HG03520 (cell line): ENCODE data around the gene ABHD15.
"Not testable (repeated sequence)": the region's sequence is repeated elsewhere in the genome, so short reads cannot be mapped to it uniquely, and the experiment has no call there.

Experiments
- ATAC-seq: cut with Tn5 transposase; IDR thresholded peaks from one replicate; pipeline ENCODE4 v1.9.1; 2021; ENCODE audit warnings: mild to moderate bottlenecking, moderate library complexity; ENCODE audit not compliant: unreplicated experiment

ABHD15 gene

DNA sequence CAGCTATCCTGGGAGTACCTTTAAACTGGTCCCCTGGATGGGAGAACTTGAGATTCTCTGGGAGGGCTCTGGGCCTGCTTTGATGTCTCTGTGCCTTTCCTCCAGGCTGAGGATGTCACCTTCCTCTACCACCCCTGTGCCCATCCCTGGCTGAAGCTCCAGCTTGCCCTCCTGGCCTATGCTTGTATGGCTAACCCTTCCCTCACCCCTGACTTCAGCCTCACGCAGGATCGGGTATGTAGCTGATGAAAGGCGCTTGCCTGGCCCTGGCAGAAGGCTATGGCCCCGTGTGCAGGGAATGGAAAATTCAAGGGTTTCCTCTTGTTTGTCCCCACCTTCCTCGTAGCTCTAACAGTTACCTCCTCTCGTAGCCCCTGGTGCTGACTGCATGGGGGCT is 4.6 kb upstream of the ABHD15 start:
- no peak for ATAC-seq

GRCh38 chr17:29570521-29570920 is 3.7 kb upstream of the ABHD15 start:
- ATAC-seq, result no peak

- ATAC-seq, result no peak
Measured at GRCh38 chr17:29569245-29569950, 2.6 kb upstream of the ABHD15 start.

GRCh38 chr17:29568331-29569244 is 1.8 kb upstream of the ABHD15 start, which contains the start of gene TP53I13:
TSS of gene TP53I13 (plus strand) at chr17:29568701. CDS start at chr17:29568759, 58 bp downstream.
- peak; percentile 33 for ATAC-seq

DNA sequence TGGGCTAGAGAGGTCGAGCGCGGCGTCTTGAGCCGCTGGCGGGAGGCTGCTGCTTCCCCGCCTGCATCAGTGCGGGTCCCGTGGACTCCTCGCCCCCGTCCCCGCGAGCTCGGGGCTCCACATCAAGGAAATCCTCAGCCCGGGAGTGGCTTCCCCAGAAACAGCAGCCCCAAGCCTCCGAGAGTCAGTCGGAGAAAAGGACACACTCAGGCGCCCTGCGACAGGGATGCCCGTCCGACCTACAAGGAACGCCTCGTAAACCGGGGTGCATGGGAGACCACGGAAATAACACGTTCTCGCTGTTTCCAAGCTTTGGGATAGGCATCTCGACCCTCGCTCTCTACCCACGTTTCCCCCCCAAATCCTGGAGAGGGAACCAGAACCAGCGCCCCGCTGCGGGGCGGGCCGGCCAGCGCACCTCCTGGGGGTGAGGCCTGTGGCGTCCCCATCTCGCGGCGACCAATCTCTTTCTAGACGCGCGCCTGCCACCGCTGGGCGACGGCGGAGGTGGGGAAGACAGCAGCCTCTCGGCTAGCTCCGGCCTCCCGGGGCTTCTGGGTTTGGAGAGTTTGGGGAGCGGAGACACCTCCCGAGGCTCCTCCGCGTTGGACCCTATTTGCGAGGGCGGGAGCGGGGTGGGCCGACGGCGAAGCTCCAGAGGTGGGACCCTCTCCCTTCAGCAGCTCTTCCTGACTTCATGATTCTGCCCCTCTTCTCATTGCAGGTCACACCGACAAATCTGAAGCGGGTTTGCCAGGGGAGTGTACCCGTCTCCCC is 905 bp upstream of the ABHD15 start:
- peak; percentile 44 for ATAC-seq

DNA sequence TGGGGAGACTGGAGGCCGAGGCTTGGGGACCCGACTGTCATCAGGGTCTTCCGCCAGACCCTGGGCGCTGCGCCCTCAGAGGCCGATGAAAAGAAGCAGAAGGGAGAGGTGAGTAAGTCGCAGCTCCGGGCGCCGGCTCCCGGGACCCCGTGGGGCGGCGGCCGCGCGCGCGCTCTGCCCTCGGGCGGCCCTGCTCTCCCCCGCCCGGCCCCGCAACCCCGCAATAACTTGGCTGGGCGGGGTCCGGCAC is 392 bp upstream of the ABHD15 start:
- ATAC-seq, result no peak

DNA sequence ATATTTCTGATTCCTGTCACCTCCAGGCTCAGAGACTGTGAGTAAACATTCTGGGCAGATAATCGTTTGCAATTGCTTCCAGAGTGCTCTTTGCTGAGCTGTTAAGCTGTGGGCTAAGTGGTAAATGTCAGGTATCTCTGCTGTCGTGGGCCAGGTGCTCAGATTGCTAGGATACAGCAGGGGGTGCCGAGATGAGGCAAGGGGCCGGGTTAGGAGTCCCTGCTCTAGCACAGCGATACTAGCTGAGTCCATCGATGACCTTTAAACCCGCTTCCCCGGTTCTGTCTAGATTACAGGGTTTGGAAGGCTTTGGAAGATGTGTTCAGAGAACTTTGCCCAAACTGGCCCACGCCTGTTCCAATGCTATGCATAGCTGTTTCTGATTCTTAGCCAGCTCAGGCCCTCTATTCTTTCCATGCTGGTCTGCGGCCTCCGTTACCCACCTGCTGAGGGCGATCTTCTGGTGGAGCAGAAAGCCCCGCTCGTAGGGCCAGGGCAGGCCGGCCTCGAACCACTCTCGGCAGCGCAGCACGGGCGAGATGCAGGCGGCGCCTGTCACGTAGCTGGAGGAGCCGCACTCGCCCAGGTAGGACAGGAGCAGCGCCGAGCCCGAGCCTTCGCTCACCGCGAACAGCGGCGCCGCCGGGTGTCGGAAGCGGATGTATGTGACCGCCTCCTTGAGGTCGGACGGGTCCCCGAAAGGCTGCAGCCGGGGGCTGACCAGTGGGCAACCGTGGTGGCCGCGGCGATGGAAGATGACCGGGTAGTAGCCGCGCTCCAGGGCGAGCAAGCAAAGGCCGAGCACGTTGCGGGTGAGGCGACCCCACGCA is 979 bp downstream of the ABHD15 start:
- no peak for ATAC-seq

GRCh38 chr17:29563816-29564215 is 3.0 kb downstream of the ABHD15 start:
- ATAC-seq, result no peak

GRCh38 chr17:29562615-29563014 is 4.2 kb downstream of the ABHD15 start:
- no peak for ATAC-seq

GRCh38 chr17:29561554-29562517 is 5.0 kb downstream of the ABHD15 start:
- no peak for ATAC-seq

- no peak for ATAC-seq
Measured at GRCh38 chr17:29560316-29560715, 6.5 kb downstream of the ABHD15 start.

DNA sequence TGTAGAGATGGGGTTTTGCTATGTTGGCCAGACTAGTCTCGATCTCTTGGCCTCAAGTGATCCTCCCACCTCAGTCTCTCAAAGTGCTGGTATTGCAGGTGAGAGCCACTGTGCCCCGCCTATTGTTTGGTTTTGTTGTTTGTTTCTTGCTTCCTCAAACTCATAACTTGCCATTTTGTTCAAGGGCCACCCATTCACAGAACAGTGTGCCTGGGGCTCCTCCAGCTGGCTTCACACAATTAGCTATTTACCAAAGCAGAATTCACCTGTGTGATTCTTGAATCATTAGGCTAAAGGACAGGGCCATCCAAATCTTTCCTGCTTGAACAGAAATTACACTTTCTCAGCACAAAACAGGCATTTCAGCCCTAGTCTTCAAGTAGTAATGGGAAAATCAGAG is 7.2 kb downstream of the ABHD15 start:
- ATAC-seq, result no peak

DNA sequence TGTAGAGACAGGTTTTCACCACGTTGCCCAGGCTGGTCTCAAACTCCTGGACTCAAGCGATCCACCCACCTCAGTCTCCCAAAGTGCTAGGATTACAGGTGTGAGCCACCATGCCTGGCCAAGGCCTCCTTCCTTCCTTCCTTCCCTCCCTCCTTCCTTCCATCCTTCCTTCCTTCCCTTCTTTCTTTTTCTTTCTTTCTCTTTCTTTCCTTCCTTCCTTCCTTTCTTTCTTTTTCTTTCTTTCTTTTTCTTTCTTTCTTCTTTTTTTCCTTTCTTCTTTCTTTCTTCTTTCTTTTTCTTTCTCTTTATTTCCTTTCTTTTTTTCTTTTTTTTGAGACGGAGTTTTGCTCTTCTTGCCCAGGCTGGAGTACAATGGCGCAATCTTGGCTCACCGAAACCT is 8.7 kb downstream of the ABHD15 start:
- ATAC-seq, result not testable (repeated sequence)

DNA sequence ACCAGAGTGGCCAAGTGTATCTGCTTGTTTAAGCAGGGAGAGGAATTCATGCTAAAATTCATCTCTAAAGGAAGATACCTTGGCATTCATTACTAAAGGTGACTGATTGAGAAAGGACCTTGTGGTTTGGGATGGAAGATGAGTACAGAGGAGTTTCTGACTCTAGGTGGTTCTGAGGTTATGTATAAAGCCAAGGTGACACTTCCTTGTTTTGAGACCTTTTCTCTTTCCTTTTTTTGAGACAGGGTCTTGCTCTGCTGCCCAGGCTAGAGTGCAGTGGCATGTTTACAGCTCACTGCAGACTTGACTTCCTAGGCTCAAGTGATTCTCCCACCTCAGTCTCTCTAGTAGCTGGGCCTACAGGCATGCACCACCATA is 9.1 kb downstream of the ABHD15 start:
- no peak for ATAC-seq

GRCh38 chr17:29557085-29557738 is 9.6 kb downstream of the ABHD15 start:
- no peak for ATAC-seq

GRCh38 chr17:29555840-29556239 is 11.0 kb downstream of the ABHD15 start:
- no peak for ATAC-seq

DNA sequence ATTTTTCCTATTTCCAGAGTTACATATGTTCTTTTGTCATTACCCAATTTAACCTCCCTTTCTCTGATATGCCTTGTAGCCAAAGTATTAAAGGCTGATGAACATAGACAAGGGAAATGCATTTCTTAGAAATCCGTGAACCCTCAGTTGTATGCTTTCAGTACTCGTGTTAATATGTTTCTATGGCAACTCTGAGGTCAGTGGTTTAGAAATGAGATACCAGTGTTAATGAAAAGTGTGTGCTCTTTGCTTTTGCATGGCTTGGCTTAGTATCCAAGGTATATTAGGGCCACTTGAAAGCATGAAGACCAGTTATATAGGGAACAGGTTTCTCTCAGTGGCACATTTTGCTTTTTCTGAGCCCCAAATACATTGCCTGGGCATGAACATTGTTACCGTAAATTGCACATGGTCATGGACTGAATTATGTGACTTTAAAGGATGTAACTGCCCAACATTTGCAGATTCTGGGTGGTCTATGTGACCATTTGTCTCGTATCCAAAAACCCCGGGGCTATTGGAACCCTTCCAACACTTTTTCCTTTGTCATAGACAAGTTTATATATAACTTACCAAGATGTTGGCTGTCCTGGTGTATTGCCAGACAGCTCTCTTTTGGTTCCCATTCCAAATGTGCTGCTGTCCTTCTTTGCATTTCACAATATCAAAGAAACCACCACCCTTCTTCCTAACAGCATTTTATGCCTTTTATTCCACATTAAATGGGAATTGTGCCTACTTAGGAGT is 17.5 kb downstream of the ABHD15 start:
- no peak for ATAC-seq

GRCh38 chr17:29546830-29547229 is 20.0 kb downstream of the ABHD15 start:
- ATAC-seq, result no peak
